OCI-LY1 (cell line): ENCODE measurements around the gene RBMS1.

Experiments used
- H2AFZ ChIP-seq: fragments of 200-600 bp; sonication (generic), shearing (Covaris generic); 2 replicates; pipeline ENCODE4 v1.6.0; 2014; ENCODE audit warnings: antibody characterized with exemption, mild to moderate bottlenecking, low read length
- H3F3A ChIP-seq: fragments of 200-600 bp; sonication (generic), shearing (Covaris generic); 2 replicates; pipeline ENCODE4 v1.6.0; 2014; ENCODE audit warnings: mild to moderate bottlenecking, antibody characterized with exemption, low read length, moderate library complexity; ENCODE audit not compliant: insufficient read depth
- H3K27ac ChIP-seq: fragments of 200-600 bp; sonication (generic); 2 replicates; pipeline ENCODE4 v1.5.1; 2014; ENCODE audit warnings: low read length, mixed run types, mild to moderate bottlenecking, low read depth; ENCODE audit not compliant: poor library complexity, severe bottlenecking
- H3K27me3 ChIP-seq: fragments of 200-600 bp; sonication (generic); 2 replicates; pipeline ENCODE4 v1.6.0; 2014; ENCODE audit warnings: antibody characterized with exemption, mild to moderate bottlenecking, low read length, moderate library complexity; ENCODE audit not compliant: insufficient read depth
- H3K36me3 ChIP-seq: fragments of 200-600 bp; sonication (generic); 2 replicates; pipeline ENCODE4 v1.6.1; 2014; ENCODE audit warnings: mild to moderate bottlenecking, antibody characterized with exemption, low read length, moderate library complexity, mixed read lengths; ENCODE audit not compliant: insufficient read depth
- H3K4me1 ChIP-seq: fragments of 200-600 bp; sonication (generic); 2 replicates; pipeline ENCODE4 v1.5.1; 2014; ENCODE audit warnings: mild to moderate bottlenecking, low read length, moderate library complexity; ENCODE audit not compliant: insufficient read depth, severe bottlenecking
- H3K4me2 ChIP-seq: fragments of 200-600 bp; sonication (generic), shearing (Covaris generic); 2 replicates; pipeline ENCODE4 v1.6.1; 2014; ENCODE audit warnings: low read length
- H3K4me3 ChIP-seq: fragments of 200-600 bp; sonication (generic); 2 replicates; pipeline ENCODE4 v1.5.1; 2014; ENCODE audit warnings: low read length, low read depth, mild to moderate bottlenecking, mixed read lengths; ENCODE audit not compliant: poor library complexity, severe bottlenecking
- H3K79me2 ChIP-seq: fragments of 200-600 bp; shearing (Covaris generic); 2 replicates; pipeline ENCODE4 v1.6.1; 2016; ENCODE audit warnings: mixed run types, low read length, mixed read lengths; ENCODE audit not compliant: insufficient read depth
- H3K9ac ChIP-seq: fragments of 200-600 bp; sonication (generic), shearing (Covaris generic); 2 replicates; pipeline ENCODE4 v1.6.1; 2014; ENCODE audit warnings: mild to moderate bottlenecking, low read length, mixed read lengths
- H3K9me2 ChIP-seq: fragments of 200-600 bp; sonication (generic), shearing (Covaris generic); 2 replicates; pipeline ENCODE4 v1.6.1; 2014; ENCODE audit warnings: low read depth, mild to moderate bottlenecking, low read length, mixed read lengths
- H3K9me3 ChIP-seq: fragments of 200-600 bp; shearing (Covaris generic); 2 replicates; pipeline ENCODE4 v1.6.1; 2014; ENCODE audit warnings: low read length, mixed read lengths
- H4K20me1 ChIP-seq: fragments of 200-600 bp; sonication (generic), shearing (Covaris generic); 2 replicates; pipeline ENCODE4 v1.6.0; 2016; ENCODE audit warnings: mild to moderate bottlenecking, low read length; ENCODE audit not compliant: insufficient read depth
- EZH2 ChIP-seq: fragments of 200-600 bp; sonication (generic), shearing (Covaris generic); IDR thresholded peaks from 2 replicates; pipeline ENCODE4 v1.8.0; 2017; ENCODE audit warnings: borderline replicate concordance, mixed run types, mild to moderate bottlenecking, antibody characterized with exemption, low read length, moderate library complexity, mixed read lengths
- TF ChIP-seq, protein P1 (sequence below): fragments of 200-600 bp; sonication (generic), shearing (Covaris generic); IDR thresholded peaks from 2 replicates; pipeline ENCODE4 v1.5.1; 2017; ENCODE audit warnings: mild to moderate bottlenecking, antibody characterized with exemption, low read length, moderate library complexity, mixed read lengths

The RBMS1 gene

GRCh38 chr2:160241251-160242137, 252.1 kb downstream of the RBMS1 start:
- H3K9me3 ChIP-seq: no peaks in the 10 kb centered on the region
- no peak overlapping the region for H2AFZ ChIP-seq
- no peak overlapping the region for H3K27ac ChIP-seq
- H3K36me3 ChIP-seq: no peaks in the 10 kb centered on the region
- H3K4me3 ChIP-seq: no peak overlapping the region
- H3K9me2 ChIP-seq: no peaks in the 10 kb centered on the region
- no peaks in the 10 kb centered on the region for H3K27me3 ChIP-seq
- H3F3A ChIP-seq: no peaks in the 10 kb centered on the region
- H4K20me1 ChIP-seq: no peaks in the 10 kb centered on the region
- H3K4me2 ChIP-seq: no peak overlapping the region
- H3K9ac ChIP-seq: no peak overlapping the region
- TF ChIP-seq, protein P1, sequence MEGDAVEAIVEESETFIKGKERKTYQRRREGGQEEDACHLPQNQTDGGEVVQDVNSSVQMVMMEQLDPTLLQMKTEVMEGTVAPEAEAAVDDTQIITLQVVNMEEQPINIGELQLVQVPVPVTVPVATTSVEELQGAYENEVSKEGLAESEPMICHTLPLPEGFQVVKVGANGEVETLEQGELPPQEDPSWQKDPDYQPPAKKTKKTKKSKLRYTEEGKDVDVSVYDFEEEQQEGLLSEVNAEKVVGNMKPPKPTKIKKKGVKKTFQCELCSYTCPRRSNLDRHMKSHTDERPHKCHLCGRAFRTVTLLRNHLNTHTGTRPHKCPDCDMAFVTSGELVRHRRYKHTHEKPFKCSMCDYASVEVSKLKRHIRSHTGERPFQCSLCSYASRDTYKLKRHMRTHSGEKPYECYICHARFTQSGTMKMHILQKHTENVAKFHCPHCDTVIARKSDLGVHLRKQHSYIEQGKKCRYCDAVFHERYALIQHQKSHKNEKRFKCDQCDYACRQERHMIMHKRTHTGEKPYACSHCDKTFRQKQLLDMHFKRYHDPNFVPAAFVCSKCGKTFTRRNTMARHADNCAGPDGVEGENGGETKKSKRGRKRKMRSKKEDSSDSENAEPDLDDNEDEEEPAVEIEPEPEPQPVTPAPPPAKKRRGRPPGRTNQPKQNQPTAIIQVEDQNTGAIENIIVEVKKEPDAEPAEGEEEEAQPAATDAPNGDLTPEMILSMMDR: no peak
- no peak for TF ChIP-seq EZH2
- no peaks in the 10 kb centered on the region for H3K4me1 ChIP-seq
- no peaks in the 10 kb centered on the region for H3K79me2 ChIP-seq

- no peak for TF ChIP-seq EZH2
- TF ChIP-seq, protein P1: no peak
- H3K4me1 ChIP-seq: no peaks in the 10 kb centered on the region
- H2AFZ ChIP-seq: no peak overlapping the region
- H3K36me3 ChIP-seq: no peaks in the 10 kb centered on the region
- no peaks in the 10 kb centered on the region for H3K79me2 ChIP-seq
- no peaks in the 10 kb centered on the region for H3F3A ChIP-seq
- H3K9me3 ChIP-seq: no peaks in the 10 kb centered on the region
- H4K20me1 ChIP-seq: no peaks in the 10 kb centered on the region
- no peak overlapping the region for H3K4me2 ChIP-seq
- H3K4me3 ChIP-seq: no peak overlapping the region
- H3K27me3 ChIP-seq: no peaks in the 10 kb centered on the region; the same call in 1 of the 2 replicates
- H3K9ac ChIP-seq: no peak overlapping the region
- H3K9me2 ChIP-seq: no peaks in the 10 kb centered on the region
- H3K27ac ChIP-seq: no peak overlapping the region
Observed at GRCh38 chr2:160239436-160239835, 254.2 kb downstream of the RBMS1 start.

- Histone ChIP-seq H3K4me1 (no peaks in the 10 kb centered on the region), H3K36me3 (no peaks in the 10 kb centered on the region), H3K27me3 (no peaks in the 10 kb centered on the region; the same call in 1 of the 2 replicates), H4K20me1 (no peaks in the 10 kb centered on the region), H3K9me2 (no peaks in the 10 kb centered on the region), H3F3A (no peaks in the 10 kb centered on the region), H3K27ac (no peak overlapping the region), H3K9me3 (no peaks in the 10 kb centered on the region), H3K79me2 (no peaks in the 10 kb centered on the region), H2AFZ (no peak overlapping the region), H3K4me3 (no peak overlapping the region), H3K9ac (no peak overlapping the region), H3K4me2 (no peak overlapping the region)
- TF ChIP-seq EZH2: no peak
- TF ChIP-seq, protein P1: no peak
Observed at GRCh38 chr2:160238392-160238791, 255.2 kb downstream of the RBMS1 start.
